HepG2 (cell line): Measurements from ENCODE around the gene INTU. TPM values are rescaled to one million over a fixed set of nuclear protein-coding genes. Genes with fewer than 3 reads are reported as not detected.

Experiments
- E2F5 ChIP-seq: sonication (generic); formaldehyde crosslinking; conservative IDR thresholded peaks from 2 replicates; pipeline ENCODE4 v1.4.0; 2020; ENCODE audit warnings: missing genetic modification reagents
- GATA4 ChIP-seq: sonication (generic); IDR thresholded peaks from 2 replicates; pipeline ENCODE4 v1.6.1; 2016; ENCODE audit warnings: antibody characterized with exemption, low read depth, borderline replicate concordance
- GPN1 ChIP-seq: sonication (generic); formaldehyde crosslinking; IDR thresholded peaks from 2 replicates; pipeline ENCODE4 v1.5.1; 2020; ENCODE audit warnings: missing genetic modification reagents, borderline replicate concordance
- KIAA2018 ChIP-seq: sonication (generic); formaldehyde crosslinking; IDR thresholded peaks from 2 replicates; pipeline ENCODE4 v1.5.0; 2020; ENCODE audit warnings: mild to moderate bottlenecking, missing genetic modification reagents, borderline replicate concordance
- NKX3-1 ChIP-seq: sonication (generic); formaldehyde crosslinking; IDR thresholded peaks from 2 replicates; pipeline ENCODE4 v1.5.0; 2020; ENCODE audit warnings: missing genetic modification reagents
- RAD51 ChIP-seq: fragments of 450-650 bp; IDR thresholded peaks from 2 replicates; pipeline ENCODE4 v1.6.1; 2016; ENCODE audit warnings: borderline replicate concordance
- RCOR2 ChIP-seq: IDR thresholded peaks from 2 replicates; pipeline ENCODE4 v1.6.1; 2016; ENCODE audit warnings: missing biosample characterization, missing genetic modification reagents
- REL ChIP-seq: sonication (generic); formaldehyde crosslinking; conservative IDR thresholded peaks from 2 replicates; pipeline ENCODE4 v1.8.0; 2022; ENCODE audit warnings: mild to moderate bottlenecking, missing genetic modification reagents, moderate library complexity
- TEAD3 ChIP-seq: optimal IDR thresholded peaks from 2 replicates; pipeline ENCODE3; 2016; ENCODE audit warnings: borderline replicate concordance
- TP53 ChIP-seq: sonication (generic); formaldehyde crosslinking; conservative IDR thresholded peaks from 2 replicates; pipeline ENCODE4 v1.4.0; 2020; ENCODE audit warnings: missing genetic modification reagents
- TSC22D2 ChIP-seq: sonication (generic); formaldehyde crosslinking; IDR thresholded peaks from 2 replicates; pipeline ENCODE4 v1.5.1; 2020; ENCODE audit warnings: missing genetic modification reagents, mild to moderate bottlenecking, borderline replicate concordance
- ZBTB1 ChIP-seq: sonication (generic); formaldehyde crosslinking; IDR thresholded peaks from 2 replicates; pipeline ENCODE4 v1.4.0; 2020; ENCODE audit warnings: missing genetic modification reagents, borderline replicate concordance
- ZNF276 ChIP-seq: sonication (generic); formaldehyde crosslinking; IDR thresholded peaks from 2 replicates; pipeline ENCODE4 v1.4.0; 2020; ENCODE audit warnings: mild to moderate bottlenecking, low read depth, missing genetic modification reagents
- ZNF513 ChIP-seq: sonication (generic); formaldehyde crosslinking; conservative IDR thresholded peaks from 2 replicates; pipeline ENCODE4 v1.5.0; 2020; ENCODE audit warnings: missing genetic modification reagents
- ZNF572 ChIP-seq: sonication (generic); formaldehyde crosslinking; IDR thresholded peaks from 2 replicates; pipeline ENCODE4 v1.5.1; 2020; ENCODE audit warnings: mild to moderate bottlenecking, missing genetic modification reagents
- ZNF773 ChIP-seq: sonication (generic); formaldehyde crosslinking; IDR thresholded peaks from 2 replicates; pipeline ENCODE4 v1.4.0; 2020; ENCODE audit warnings: missing genetic modification reagents, borderline replicate concordance
- polyA plus RNA-seq, 8 experiments: library from polyadenylated mRNA; depleted of rRNA in 3 of 8; stranded (reverse) in 7 of 8; unstranded in 1 of 8; fragments of >200 nt; fragmentation: Illumina TruSeq in 4 of 8; extraction: Trizol in 4 of 8; gene quantifications; 2 replicates each; pipeline versions ENCODE4 v1.2.1 to v1.2.3, GENCODE V29; 2011 to 2016; ENCODE audit warnings: low read depth in 4 of 8, missing spikeins in 1 of 8, mixed read lengths in 1 of 8; ENCODE audit not compliant: insufficient read depth in 1 of 8
- total RNA-seq, 5 experiments: library from RNA; depleted of rRNA; stranded (reverse); fragments of >200 nt; fragmentation: Illumina TruSeq; extraction: Trizol; gene quantifications; 2 replicates each; pipeline ENCODE4 v1.2.3, GENCODE V29; 2016; ENCODE audit warnings: low read depth in 1 of 5

INTU gene
- total and polyA plus RNA-seq, 2 of the 13 experiments (the other 11 are each of a cell fraction or from before 2014, with no cell fraction given) = 5.3 to 6.2 TPM

- no peak for TF ChIP-seq KIAA2018 (CRISPR knock-in tag)
- TF ChIP-seq ZNF513 (CRISPR knock-in tag) = no peak
- no peak for TF ChIP-seq REL (CRISPR knock-in tag)
- peak; percentile 82 for TF ChIP-seq RAD51
- no peak for TF ChIP-seq RCOR2
- no peak for TF ChIP-seq ZNF276
- TF ChIP-seq TP53 = no peak
- TF ChIP-seq ZNF773 (CRISPR knock-in tag) = no peak
- no peak for TF ChIP-seq GATA4
- TF ChIP-seq ZNF572 (CRISPR knock-in tag) = no peak
- TF ChIP-seq ZBTB1 (CRISPR knock-in tag) = no peak
- no peak for TF ChIP-seq TSC22D2 (CRISPR knock-in tag)
- no peak for TF ChIP-seq GPN1
- TF ChIP-seq NKX3-1 (CRISPR knock-in tag) = no peak
- peak; percentile 79 for TF ChIP-seq TEAD3 (CRISPR knock-in tag)
- no peak for TF ChIP-seq E2F5 (CRISPR knock-in tag)
These were observed at the start of gene INTU (continued) for GRCh38 chr4:127632420-127633403.
